Measurements from ENCODE around the gene CCDC102B. TPM values are rescaled to one million over a fixed set of nuclear protein-coding genes. Genes with fewer than 3 reads are reported as not detected.

CCDC102B gene
- total RNA-seq, 1 donor from 2014 or later: 6.1 TPM

DNA sequence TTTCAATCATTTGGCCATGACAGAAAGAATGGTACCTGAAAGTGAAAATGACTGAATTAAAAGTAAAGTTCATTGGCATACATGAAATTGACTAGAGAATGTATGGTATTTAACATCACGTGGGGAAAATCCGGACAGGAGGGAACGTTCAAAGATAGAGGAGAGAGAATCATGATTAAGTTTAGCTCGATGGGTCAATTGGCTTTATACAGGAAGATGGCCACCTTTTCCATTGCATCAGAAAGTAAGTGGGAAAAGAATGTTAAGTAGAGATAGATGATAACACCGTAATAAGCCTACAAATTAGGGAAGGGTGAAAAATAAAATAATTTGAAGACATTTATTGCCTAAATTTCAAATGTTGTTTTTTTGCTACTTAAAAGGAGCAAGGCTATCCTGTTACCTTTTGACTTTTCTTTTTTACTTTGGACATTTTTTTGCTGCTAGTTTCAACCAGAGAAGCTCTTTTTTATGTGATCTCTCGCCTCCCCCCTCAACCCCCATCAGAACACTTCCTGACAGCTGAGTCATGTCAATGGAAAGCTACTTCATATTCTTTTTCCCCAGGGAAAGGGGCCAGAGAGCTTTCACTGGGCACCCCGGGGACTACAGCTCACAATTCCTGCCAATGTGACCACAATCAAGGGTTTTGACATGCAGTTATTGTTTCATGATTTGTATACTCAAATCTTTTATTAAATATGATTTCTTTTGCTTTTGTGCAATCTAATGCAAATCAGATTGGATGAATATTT, 767 bp upstream of the CCDC102B start:
- TF ChIP-seq, protein P1, sequence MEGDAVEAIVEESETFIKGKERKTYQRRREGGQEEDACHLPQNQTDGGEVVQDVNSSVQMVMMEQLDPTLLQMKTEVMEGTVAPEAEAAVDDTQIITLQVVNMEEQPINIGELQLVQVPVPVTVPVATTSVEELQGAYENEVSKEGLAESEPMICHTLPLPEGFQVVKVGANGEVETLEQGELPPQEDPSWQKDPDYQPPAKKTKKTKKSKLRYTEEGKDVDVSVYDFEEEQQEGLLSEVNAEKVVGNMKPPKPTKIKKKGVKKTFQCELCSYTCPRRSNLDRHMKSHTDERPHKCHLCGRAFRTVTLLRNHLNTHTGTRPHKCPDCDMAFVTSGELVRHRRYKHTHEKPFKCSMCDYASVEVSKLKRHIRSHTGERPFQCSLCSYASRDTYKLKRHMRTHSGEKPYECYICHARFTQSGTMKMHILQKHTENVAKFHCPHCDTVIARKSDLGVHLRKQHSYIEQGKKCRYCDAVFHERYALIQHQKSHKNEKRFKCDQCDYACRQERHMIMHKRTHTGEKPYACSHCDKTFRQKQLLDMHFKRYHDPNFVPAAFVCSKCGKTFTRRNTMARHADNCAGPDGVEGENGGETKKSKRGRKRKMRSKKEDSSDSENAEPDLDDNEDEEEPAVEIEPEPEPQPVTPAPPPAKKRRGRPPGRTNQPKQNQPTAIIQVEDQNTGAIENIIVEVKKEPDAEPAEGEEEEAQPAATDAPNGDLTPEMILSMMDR (IDR thresholded peaks at IDR 0.05; ENCODE audit: borderline replicate concordance): no peak
- H3K4me3 ChIP-seq: peak overlapping the region; percentile 34
- peaks cover 6% of the 10 kb centered on the region for H3K4me1 ChIP-seq
- peak; percentile 45 for DNase-seq
- H3K27me3 ChIP-seq (ENCODE audit: low read depth): no peaks in the 10 kb centered on the region
- intact Hi-C loops (cut with micrococcal nuclease): no loop called here
- H3K36me3 ChIP-seq: no peaks in the 10 kb centered on the region
- H3K27ac ChIP-seq (replicated peaks): peak overlapping the region; percentile 59
- H3K9me3 ChIP-seq (replicated peaks): no peaks in the 10 kb centered on the region

DNA sequence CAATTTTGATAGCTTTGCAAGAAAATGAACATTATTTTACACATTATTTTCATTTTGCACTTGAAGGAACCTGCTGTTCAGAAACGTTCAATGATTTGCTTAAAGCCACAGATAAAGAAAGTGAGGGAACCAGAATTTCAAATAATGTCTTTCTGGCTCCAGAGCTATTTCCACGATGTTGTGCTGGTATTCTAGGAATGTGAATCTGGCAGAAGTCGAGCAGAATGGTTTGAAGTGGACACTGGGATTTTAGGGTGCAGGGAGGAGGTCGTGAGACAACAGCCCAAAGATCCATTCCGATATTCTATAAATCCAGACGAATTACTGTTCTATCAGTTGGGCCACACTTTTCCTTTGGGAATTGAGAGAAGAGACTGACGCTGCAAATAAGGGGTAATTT, 2.2 kb downstream of the CCDC102B start:
- Histone ChIP-seq H3K27me3 (ENCODE audit: low read depth) (no peaks in the 10 kb centered on the region), H3K4me3 (peak overlapping the region; percentile 5), H3K27ac (replicated peaks) (peak overlapping the region; percentile 1), H3K36me3 (no peaks in the 10 kb centered on the region), H3K9me3 (replicated peaks) (no peaks in the 10 kb centered on the region), H3K4me1 (peaks cover 13% of the 10 kb centered on the region)
- TF ChIP-seq, protein P1 (IDR thresholded peaks at IDR 0.05; ENCODE audit: borderline replicate concordance): no peak
- DNase-seq: no peak
- intact Hi-C loops (cut with micrococcal nuclease): no loop called here

DNA sequence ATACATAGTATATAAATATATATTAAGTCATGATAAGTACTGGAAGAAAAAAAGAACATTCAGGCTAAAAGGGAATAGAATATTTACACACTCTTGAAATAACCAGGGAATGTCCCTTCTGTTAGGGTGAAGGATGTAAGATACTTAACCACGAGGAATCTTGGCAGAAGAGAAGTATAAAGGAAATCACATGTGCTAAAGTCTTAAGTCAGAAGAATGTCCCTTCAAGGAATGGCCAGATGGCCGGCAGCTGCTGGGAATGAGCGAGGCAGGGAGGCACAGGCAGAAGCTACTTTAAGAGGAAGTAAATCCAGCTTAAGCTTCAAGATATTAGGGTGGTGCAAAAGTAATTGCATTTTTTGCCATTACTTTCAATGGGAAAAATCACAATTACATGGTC, 5.5 kb downstream of the CCDC102B start:
- Histone ChIP-seq H3K9me3 (replicated peaks) (peaks cover 1% of the 10 kb centered on the region), H3K36me3 (no peaks in the 10 kb centered on the region), H3K4me3 (no peak overlapping the region), H3K4me1 (peaks cover 7% of the 10 kb centered on the region), H3K27ac (replicated peaks) (peak overlapping the region; percentile 59), H3K27me3 (ENCODE audit: low read depth) (no peaks in the 10 kb centered on the region)
- TF ChIP-seq, protein P1 (IDR thresholded peaks at IDR 0.05; ENCODE audit: borderline replicate concordance): no peak
- DNase-seq: peak; percentile 81
- intact Hi-C loops (cut with micrococcal nuclease): no loop called here

DNA sequence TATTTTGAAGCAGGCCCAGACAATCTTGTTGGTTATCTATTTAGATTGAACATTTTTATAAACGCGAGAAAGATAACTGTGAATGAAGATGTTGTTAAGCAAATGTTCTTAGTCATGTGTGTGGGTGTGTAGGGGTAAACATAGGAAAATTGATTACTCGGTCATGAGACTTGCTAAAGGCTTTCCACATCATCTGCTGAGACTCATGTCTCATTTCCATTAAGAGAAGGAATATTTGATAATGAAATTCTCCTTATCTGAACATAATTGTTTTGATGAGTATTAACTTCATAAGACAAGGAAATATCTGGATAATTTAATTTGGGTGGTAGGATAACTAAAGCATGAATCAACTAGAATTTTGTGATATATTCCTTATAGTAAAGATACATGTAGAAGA, 19.7 kb downstream of the CCDC102B start:
- DNase-seq: no peak
- H3K27me3 ChIP-seq (ENCODE audit: low read depth): no peaks in the 10 kb centered on the region
- intact Hi-C loops (cut with micrococcal nuclease): no loop called here
- TF ChIP-seq, protein P1 (IDR thresholded peaks at IDR 0.05; ENCODE audit: borderline replicate concordance): no peak
- no peaks in the 10 kb centered on the region for H3K36me3 ChIP-seq
- no peaks in the 10 kb centered on the region for H3K9me3 ChIP-seq (replicated peaks)
- H3K4me1 ChIP-seq: peaks cover 10% of the 10 kb centered on the region
- peak overlapping the region; percentile 28 for H3K27ac ChIP-seq (replicated peaks)
- no peak overlapping the region for H3K4me3 ChIP-seq

DNA sequence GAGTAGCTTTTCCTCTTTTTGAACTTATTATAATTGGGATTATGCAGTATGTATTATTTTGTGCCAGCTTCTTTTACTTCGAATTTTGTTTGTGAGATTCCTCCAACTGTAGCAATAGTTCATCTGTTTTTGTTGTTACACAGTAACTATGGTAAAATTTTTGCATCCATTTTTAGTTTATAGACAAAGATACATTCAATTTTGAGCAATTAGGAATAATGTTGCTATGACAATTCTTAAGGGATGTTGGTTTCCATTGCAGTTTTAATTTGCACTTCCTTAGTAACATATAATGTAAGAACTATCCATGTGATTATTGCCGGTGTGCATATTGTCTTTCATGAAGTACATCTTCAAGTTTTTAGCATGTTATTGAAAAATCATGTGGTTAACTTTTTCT, 20.7 kb downstream of the CCDC102B start:
- Histone ChIP-seq H3K27ac (replicated peaks) (peak overlapping the region; percentile 28), H3K4me1 (peaks cover 10% of the 10 kb centered on the region), H3K9me3 (replicated peaks) (no peaks in the 10 kb centered on the region), H3K36me3 (no peaks in the 10 kb centered on the region), H3K27me3 (ENCODE audit: low read depth) (no peaks in the 10 kb centered on the region), H3K4me3 (no peak overlapping the region)
- DNase-seq: no peak
- TF ChIP-seq, protein P1 (IDR thresholded peaks at IDR 0.05; ENCODE audit: borderline replicate concordance): no peak
- intact Hi-C loops (cut with micrococcal nuclease): no loop called here

Data from left ventricle myocardium inferior (tissue), 1 donor.